ENCODE data around the gene RSPH9.

Gene RSPH9

GRCh38 chr6:43644940-43645612, at the start of gene RSPH9:
Gene RSPH9, plus strand, starts transcription at chr6:43645036. Its CDS starts 63 bp downstream, at chr6:43645099.
- DNase-seq: peak; percentile 55

- no peak for DNase-seq
These were observed 44.2 kb upstream of the RSPH9 start for GRCh38 chr6:43600595-43600994.

- no peak for DNase-seq
These were observed 40.7 kb upstream of the RSPH9 start for GRCh38 chr6:43604174-43604573.

GRCh38 chr6:43606019-43606418, 38.8 kb upstream of the RSPH9 start:
- DNase-seq: no peak

GRCh38 chr6:43608310-43608763, 36.5 kb upstream of the RSPH9 start:
- DNase-seq: peak; percentile 50

- no peak for DNase-seq
These were observed 36.0 kb upstream of the RSPH9 start for GRCh38 chr6:43608807-43609206.

- no peak for DNase-seq
These were observed 35.4 kb upstream of the RSPH9 start for GRCh38 chr6:43609402-43609801.

GRCh38 chr6:43610431-43610830, 34.4 kb upstream of the RSPH9 start:
- no peak for DNase-seq

- DNase-seq: no peak
These were observed 31.0 kb upstream of the RSPH9 start for GRCh38 chr6:43613721-43614395.

GRCh38 chr6:43614396-43614730, 30.5 kb upstream of the RSPH9 start:
- no peak for DNase-seq

GRCh38 chr6:43616725-43617472, 27.9 kb upstream of the RSPH9 start:
- no peak for DNase-seq

GRCh38 chr6:43621078-43621835, 23.6 kb upstream of the RSPH9 start:
- no peak for DNase-seq

GRCh38 chr6:43621836-43622180, 23.0 kb upstream of the RSPH9 start:
- no peak for DNase-seq

GRCh38 chr6:43622541-43622940, 22.3 kb upstream of the RSPH9 start:
- DNase-seq: no peak

- no peak for DNase-seq
These were observed 20.7 kb upstream of the RSPH9 start for GRCh38 chr6:43623880-43624785.

GRCh38 chr6:43624786-43625288, 20.0 kb upstream of the RSPH9 start:
- no peak for DNase-seq

- no peak for DNase-seq
These were observed 19.3 kb upstream of the RSPH9 start for GRCh38 chr6:43625393-43625992.

GRCh38 chr6:43627008-43627825, 17.6 kb upstream of the RSPH9 start:
- DNase-seq: no peak

GRCh38 chr6:43628393-43629103, 16.3 kb upstream of the RSPH9 start:
- DNase-seq: no peak

GRCh38 chr6:43629104-43629504, 15.7 kb upstream of the RSPH9 start, which contains the start of gene GTPBP2:
Gene GTPBP2, minus strand, starts transcription at chr6:43629264. Its CDS starts 102 bp downstream, at chr6:43629162.
- DNase-seq: peak; percentile 95
